Esophagus (tissue), 2 donors: ENCODE measurements around the gene FBXL7. TPM values are rescaled to one million over a fixed set of nuclear protein-coding genes. Genes with fewer than 3 reads are reported as not detected.

Experiments
- H3K27ac ChIP-seq, 2 donors: one replicate each; pipeline ENCODE4 v1.5.1; 2013; ENCODE audit warnings: low read depth in 2 of 2, mild to moderate bottlenecking in 2 of 2, inconsistent platforms in 1 of 2, low read length in 1 of 2, moderate library complexity in 1 of 2
- H3K27me3 ChIP-seq, 2 donors: one replicate each; pipeline ENCODE4 v1.6.1; 2013; ENCODE audit warnings: low read length in 2 of 2, control low read depth in 1 of 2, mild to moderate bottlenecking in 1 of 2; ENCODE audit not compliant: insufficient read depth in 2 of 2, control insufficient read depth in 1 of 2
- H3K36me3 ChIP-seq, 2 donors: one replicate each; pipeline ENCODE4 v1.6.1; 2013; ENCODE audit warnings: low read length in 1 of 2; ENCODE audit not compliant: control insufficient read depth in 2 of 2, insufficient read depth in 2 of 2
- H3K4me1 ChIP-seq, 2 donors: one replicate each; pipeline ENCODE4 v1.6.1; 2013; ENCODE audit warnings: low read length in 1 of 2; ENCODE audit not compliant: control insufficient read depth in 2 of 2, insufficient read depth in 2 of 2
- H3K4me3 ChIP-seq, 2 donors: one replicate each; pipeline ENCODE4 v1.5.1; 2013; ENCODE audit warnings: low read length in 2 of 2, mild to moderate bottlenecking in 2 of 2, low read depth in 1 of 2, moderate library complexity in 1 of 2
- H3K9me3 ChIP-seq, 2 donors: one replicate each; pipeline ENCODE4 v1.6.1; 2013; ENCODE audit warnings: mild to moderate bottlenecking in 2 of 2, low read depth in 1 of 2, low read length in 1 of 2, moderate library complexity in 1 of 2; ENCODE audit not compliant: control insufficient read depth in 2 of 2, insufficient read depth in 1 of 2
- WGBS, 2 donors: extraction: QIAGEN DNeasy Blood & Tissue Kit; methylation state at CpG; one replicate each; pipeline ENCODE4 v1.1.7; 2013; 5-methylcytosine and 5-hydroxymethylcytosine counted together
- polyA plus RNA-seq, 2 donors: library from polyadenylated mRNA; stranded (reverse); fragments of 200-250 nt; gene quantifications; one replicate each; pipeline ENCODE4 v1.2.3, GENCODE V29; 2013
- donor health status: healthy with polysubstance abuse.
- donor health status: Bipolar disorder and iron deficiency.

The FBXL7 gene
- polyA plus RNA-seq, 2 donors, result 1.8 to 4.4 TPM

DNA sequence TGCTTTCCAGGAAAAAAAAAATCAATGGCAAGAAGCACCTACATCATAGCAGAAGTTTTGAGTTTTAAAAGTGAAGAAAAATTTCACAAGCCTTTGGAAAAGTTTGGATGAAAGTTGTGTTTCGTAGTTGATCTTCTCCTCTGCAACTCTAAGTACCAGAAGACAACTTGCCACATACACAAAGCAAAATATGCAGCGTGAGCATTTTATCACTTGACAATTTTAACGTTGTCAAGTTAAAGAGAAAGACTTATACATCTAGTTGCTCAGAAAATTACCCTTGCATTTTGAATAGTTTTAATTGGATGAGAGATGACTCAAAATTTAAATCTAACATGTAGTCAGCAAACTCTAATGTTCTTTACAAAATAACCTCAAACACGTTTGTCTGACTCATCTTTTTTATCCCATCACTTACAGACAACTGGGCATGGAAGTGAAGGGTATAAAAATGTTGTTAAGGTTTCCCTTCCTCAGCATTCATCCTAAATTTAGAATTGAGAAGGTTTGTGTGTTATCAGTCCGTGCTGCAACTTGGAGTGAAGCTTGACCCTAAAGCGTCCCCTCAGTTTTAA is 466.2 kb downstream of the FBXL7 start:
- H3K27me3 ChIP-seq, result no peaks in the 10 kb centered on the region
- no peak overlapping the region for H3K27ac ChIP-seq
- H3K4me1 ChIP-seq, result no peaks in the 10 kb centered on the region
- H3K36me3 ChIP-seq, result no peaks in the 10 kb centered on the region
- H3K4me3 ChIP-seq, result no peak overlapping the region
- H3K9me3 ChIP-seq, result no peaks in the 10 kb centered on the region
- WGBS, 2 donors, result 60 to 62% methylated on average over 6 of the region's 6 CpGs

DNA sequence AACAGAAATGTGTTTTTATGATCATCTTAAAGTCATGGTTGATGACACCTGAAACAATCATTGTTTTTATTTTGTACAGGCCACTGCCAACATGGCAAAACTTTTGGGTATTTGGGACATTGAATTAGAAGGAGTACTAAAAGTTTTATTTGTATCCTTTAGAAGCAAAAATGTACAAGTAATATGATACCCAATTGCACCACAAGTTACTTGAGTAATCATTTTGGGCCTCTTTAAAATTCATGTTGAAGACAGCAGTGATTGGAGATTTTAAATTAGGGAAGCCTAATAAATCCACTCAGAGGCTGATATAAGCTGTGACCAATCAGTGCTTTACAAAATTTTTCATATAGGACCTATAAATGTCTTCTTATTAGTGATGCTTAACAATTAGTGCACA is 466.7 kb downstream of the FBXL7 start:
- no peak overlapping the region for H3K27ac ChIP-seq
- no peak overlapping the region for H3K4me3 ChIP-seq
- no peaks in the 10 kb centered on the region for H3K9me3 ChIP-seq
- no peaks in the 10 kb centered on the region for H3K27me3 ChIP-seq
- H3K36me3 ChIP-seq, result no peaks in the 10 kb centered on the region
- H3K4me1 ChIP-seq, result no peaks in the 10 kb centered on the region

DNA sequence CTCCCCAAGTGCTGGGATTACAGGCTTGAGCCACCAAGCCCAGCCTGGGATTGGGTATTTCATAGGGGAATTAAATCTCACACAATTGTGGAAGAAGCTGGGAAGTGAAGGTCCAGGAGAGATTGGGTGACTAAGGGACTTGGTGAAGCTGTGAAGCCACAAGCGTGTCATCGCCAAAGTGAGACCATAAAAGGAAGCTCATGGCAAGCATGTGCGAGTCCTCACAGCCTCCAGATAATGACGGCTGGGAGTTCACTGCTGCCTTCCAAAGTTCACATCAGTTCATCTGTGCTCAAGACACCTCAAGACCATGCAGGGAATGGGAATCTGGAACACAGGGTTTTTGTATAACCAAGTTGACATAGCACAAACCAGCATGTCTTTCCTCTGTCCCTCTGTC is 469.0 kb downstream of the FBXL7 start:
- H3K4me1 ChIP-seq, result no peaks in the 10 kb centered on the region
- WGBS, 2 donors, result 65 to 72% methylated on average over 4 of the region's 4 CpGs

GRCh38 chr5:15977851-15978250 is 477.9 kb downstream of the FBXL7 start:
- Histone ChIP-seq H3K27ac (no peak overlapping the region), H3K9me3 (no peaks in the 10 kb centered on the region), H3K27me3 (no peaks in the 10 kb centered on the region), H3K36me3 (no peaks in the 10 kb centered on the region), H3K4me3 (no peak overlapping the region), H3K4me1 (no peaks in the 10 kb centered on the region)
- 63 to 72% methylated on average over 4 of the region's 4 CpGs for WGBS, 2 donors

More for the DNA sequence above, 469.0 kb downstream of the FBXL7 start:
- Histone ChIP-seq H3K27ac (no peak overlapping the region), H3K9me3 (no peaks in the 10 kb centered on the region), H3K27me3 (no peaks in the 10 kb centered on the region), H3K4me3 (no peak overlapping the region), H3K36me3 (no peaks in the 10 kb centered on the region)

DNA sequence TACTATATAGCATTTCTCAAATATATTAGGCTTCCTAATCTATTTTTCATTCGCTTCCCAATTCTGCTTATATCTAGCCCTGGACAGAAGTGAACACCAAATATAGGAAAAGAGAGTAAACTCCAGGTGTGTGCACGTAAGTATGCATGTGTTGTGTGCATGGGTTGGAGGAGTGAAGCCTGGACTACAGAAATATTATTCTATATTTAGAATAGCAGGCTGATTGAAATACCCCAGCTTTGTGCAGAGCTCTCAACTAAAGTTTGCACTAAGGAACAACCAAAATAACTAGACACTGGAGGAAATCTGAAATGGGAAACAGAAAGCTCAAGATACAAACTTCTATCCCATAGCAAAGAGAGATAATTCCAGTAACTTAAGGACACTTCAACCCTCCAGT is 480.9 kb downstream of the FBXL7 start:
- H3K4me1 ChIP-seq, result no peaks in the 10 kb centered on the region
- WGBS, 2 donors, result 87 to 88% methylated on average over 2 of the region's 2 CpGs
- H3K36me3 ChIP-seq, result no peaks in the 10 kb centered on the region
- H3K27ac ChIP-seq, result no peak overlapping the region
- no peaks in the 10 kb centered on the region for H3K27me3 ChIP-seq
- H3K9me3 ChIP-seq, result no peaks in the 10 kb centered on the region
- H3K4me3 ChIP-seq, result no peak overlapping the region

- Histone ChIP-seq H3K4me3 (no peak overlapping the region), H3K27ac (no peak overlapping the region), H3K9me3 (no peaks in the 10 kb centered on the region), H3K4me1 (no peaks in the 10 kb centered on the region), H3K36me3 (no peaks in the 10 kb centered on the region), H3K27me3 (no peaks in the 10 kb centered on the region)
- 45 to 55% methylated on average over 1 of the region's 1 CpG for WGBS, 2 donors
Measured at GRCh38 chr5:15983392-15983791, 483.4 kb downstream of the FBXL7 start.
